ENCODE results near the gene CMKLR1.

CMKLR1 gene, protein sequence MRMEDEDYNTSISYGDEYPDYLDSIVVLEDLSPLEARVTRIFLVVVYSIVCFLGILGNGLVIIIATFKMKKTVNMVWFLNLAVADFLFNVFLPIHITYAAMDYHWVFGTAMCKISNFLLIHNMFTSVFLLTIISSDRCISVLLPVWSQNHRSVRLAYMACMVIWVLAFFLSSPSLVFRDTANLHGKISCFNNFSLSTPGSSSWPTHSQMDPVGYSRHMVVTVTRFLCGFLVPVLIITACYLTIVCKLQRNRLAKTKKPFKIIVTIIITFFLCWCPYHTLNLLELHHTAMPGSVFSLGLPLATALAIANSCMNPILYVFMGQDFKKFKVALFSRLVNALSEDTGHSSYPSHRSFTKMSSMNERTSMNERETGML

DNA sequence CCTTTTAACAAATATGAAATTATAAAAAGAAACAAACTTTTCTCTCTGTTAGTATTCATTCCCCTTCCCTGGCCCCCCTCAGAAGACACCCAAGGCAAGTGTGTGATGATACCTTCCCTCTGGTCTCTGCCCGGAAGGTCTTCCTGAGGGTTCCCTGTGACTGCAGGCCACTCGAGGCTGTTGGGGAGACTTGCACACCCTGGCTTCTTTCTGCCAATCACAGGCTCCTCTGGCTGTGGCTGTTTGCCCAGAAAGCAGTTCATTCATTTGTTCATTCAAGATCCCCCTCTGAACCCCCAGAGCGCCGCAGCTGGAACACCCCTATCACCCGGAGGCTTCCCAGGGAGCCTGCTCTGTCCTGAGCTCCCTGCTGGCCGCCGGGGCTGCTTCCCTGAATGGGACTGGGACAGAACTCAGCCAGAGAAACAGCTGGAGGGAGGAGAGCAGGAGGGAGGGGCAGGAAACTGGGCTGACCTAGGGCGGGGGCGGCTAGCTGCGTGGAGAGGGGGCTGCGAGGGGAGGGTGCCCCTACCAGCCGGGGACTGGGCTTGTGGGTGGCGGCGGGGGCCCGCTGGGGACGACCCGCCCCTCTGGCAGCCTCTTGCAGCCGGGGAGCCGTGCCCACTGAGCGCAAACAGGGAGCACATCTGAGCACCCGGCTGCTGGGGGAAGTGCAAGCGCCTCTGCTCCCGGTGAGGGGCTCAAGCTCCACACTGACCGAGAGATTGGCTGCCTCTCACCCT lies at the start of gene CMKLR1:
Gene CMKLR1 (minus strand): TSS at position 397 of the 743 bp plus-strand sequence. CDS start 45,720 bp downstream, outside the sequence.
- no peak for DNase-seq

DNA sequence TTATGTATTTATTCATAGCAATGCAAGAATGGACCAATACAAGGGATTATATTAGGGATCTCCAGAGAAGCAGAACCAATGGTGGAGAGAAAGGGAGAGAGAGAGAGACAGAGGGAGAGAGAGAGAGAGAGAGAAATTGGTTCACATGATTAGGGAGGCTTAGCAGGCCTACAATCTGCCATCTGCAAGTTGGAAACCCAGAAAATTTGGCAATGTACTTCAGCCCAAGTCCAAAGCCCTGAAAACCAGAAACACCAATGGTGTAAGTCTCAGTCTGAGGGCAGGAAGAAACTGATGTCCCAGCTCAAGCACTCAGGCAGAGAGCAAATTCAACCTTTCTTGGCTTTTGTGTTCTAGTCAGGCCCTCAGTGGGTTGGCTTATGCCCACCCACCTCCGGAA lies 48.7 kb upstream of the CMKLR1 start:
- DNase-seq: no peak

- DNase-seq: no peak
Observed at GRCh38 chr12:108386709-108387360, 47.7 kb upstream of the CMKLR1 start.

GRCh38 chr12:108382437-108382801 lies 43.3 kb upstream of the CMKLR1 start:
- no peak for DNase-seq

- DNase-seq: no peak
Observed at GRCh38 chr12:108381787-108382436, 42.8 kb upstream of the CMKLR1 start.

DNA sequence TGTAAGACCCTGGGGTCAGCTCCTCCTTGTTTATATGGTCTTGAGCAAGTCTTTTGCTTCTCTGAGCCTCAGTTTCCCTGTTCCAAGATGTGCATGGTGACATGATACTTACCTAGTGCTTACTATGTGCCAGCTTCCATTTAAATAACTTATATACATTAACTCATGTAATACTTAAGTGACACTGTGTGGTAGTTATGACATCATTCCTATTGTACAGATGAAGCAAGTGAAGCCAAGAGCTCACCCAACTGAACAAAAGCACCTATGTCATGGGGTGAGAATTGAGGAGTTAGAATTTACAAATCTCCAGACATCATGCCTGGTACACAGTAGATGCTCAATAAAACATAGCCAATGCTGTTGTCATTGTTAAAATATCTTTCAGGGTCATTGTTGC lies 41.3 kb upstream of the CMKLR1 start:
- DNase-seq: no peak

DNA sequence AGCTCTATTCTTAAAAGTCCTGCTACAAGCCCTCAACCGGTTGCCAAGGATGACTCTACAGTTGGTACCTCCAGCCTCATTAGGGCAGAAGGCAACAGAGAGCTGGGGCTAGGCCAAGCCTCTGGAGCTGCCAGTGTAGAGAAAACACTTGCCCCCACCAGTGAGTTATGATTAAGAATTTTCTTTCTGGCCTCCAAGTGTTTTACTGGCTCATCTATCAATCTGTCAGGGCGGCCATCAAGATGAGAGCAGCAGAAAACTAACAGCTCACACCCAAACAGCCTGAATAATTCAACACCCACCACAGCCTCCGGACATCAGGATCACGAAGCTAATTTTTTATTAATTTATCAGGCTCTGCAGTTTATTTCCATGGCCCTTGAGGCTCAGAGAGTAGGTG lies 40.7 kb upstream of the CMKLR1 start:
- DNase-seq: peak; percentile 27

DNA sequence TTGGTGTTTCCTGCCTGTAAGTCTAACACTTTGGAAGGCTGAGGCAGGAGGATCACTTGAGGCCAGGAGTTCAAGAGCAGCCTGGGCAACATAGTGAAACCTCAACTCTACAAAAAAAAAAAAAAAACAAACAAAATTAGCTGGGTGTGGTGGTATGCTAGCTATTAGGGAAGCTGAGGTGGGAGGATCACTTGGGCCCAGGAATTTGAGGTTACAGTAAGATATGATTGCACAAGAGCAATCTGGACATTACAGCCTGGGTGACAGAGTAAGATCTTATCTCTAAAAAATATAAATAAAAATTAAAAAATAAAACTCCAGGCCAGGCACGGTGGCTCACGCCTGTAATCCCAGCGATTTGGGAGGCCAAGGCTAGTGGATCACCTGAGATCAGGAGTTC lies 39.8 kb upstream of the CMKLR1 start:
- DNase-seq: no peak

DNA sequence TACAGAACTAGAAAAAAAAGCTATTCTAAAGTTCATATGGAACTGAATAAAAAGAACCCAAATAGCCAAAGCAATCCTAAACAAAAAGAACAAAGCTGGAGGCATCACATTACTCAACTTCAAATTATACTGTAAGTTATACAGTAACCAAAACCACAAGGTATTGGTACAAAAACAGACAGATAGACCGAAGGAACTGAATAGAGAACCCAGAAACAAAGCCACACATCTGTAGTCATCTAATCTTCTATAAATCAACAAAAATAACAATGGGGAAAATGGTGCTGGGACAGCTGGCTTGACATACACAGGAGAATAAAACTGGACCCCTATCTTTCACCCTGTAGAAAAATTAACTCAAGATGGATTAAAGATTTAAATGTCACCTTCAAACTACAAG lies 38.1 kb upstream of the CMKLR1 start:
- DNase-seq: no peak

DNA sequence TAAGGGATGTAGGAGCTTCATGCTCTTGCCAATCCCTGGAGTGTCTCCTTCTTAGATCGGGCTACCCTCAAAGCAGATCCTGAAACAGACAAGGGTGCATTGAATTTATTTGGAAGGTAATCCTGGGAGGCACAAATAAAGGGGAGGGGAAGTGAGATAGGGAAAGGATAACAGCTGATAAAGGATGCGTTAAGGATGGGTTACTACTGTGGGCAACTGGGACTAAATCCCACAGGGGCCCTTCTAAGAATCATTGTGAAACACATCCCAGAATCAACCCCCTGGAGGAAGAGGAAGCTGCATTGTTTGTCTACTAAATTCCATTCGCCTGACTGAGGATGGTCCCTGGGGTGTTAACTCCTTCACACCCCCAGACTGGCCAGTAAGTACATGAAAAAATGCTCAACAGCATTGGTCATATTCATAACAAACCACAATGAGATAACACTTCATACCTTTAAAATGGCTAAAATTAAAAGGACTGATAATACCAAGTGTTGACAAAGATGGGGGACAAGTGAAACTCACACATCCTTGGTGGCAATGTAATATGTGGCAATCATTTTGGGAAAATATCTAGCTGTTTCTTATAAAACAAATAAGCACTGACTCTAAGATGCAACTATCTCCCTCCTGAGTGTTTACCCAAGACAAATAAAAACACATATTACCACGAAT lies 37.0 kb upstream of the CMKLR1 start:
- no peak for DNase-seq

- DNase-seq: peak; percentile 79
Observed at GRCh38 chr12:108374596-108375320, 35.6 kb upstream of the CMKLR1 start.

GRCh38 chr12:108373111-108373510 lies 34.0 kb upstream of the CMKLR1 start:
- DNase-seq: no peak

GRCh38 chr12:108371801-108372344 lies 32.8 kb upstream of the CMKLR1 start:
- DNase-seq: peak; percentile 32

DNA sequence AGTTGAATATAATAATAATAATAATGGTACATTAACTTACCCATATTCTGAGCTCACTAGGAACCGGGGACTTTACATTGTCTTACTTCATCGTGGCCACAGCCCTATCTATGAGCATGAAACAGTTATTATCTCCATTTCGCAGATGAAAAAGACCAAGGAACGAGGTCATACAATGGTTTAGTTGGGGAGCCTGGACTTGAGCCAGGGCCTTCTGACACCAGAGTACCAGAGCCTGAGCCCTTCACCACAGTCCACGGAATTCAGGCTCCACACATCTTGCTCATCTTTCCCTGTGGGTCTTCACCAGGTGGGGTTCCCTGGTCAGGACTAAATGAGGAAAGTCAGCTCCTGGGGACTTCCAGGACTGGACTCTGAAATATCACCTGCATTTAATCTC lies 31.3 kb upstream of the CMKLR1 start:
- no peak for DNase-seq

DNA sequence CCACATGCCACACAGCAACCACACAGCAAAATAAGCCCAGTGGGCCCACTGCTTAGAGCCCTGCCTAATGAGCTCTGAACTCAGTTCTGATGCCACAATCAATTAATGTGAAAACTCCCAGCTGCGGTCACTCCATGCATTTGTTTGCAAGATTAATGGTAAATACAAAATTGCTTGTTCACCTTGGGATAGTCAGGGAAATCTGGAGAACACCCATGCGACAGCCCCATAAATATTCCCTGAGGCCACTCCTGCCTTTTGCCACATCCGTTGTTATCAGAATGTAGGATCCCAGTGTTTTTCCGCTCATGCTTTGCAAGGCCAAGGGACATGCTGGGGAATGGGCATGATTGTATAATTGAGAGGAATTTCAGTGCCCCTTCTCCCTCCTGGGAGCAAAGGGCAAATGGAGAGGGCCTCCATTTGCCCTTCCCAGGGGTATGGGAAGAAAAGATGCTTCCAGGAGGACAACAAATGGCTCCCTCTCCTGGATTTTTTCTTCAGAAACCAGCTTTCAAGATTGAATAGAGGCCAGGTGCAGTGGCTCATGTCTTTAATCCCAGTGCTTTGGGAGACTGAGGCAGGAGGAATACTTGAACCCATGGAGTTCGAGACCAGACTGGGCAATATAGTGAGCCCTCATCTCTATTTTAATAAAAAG lies 30.8 kb upstream of the CMKLR1 start:
- DNase-seq: no peak

DNA sequence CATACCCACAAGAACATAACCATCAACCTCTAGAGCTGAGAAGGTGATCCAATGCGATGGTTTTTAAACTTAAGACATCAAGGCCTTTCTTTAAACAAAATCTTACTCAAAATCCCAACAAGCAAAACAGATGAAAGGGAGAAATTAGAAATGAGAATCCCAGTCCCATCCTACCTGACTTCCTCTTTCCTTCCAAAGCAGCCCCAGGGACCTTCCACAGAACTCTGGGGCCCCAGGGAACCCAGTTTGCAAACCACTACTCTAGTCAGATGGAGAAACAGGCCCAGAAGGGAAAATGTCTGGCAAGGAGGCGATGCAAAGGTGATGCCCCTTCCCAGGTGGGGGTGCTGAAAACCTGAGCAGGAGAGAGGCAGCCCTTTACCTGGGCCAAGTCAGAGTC lies 29.0 kb upstream of the CMKLR1 start:
- no peak for DNase-seq

DNA sequence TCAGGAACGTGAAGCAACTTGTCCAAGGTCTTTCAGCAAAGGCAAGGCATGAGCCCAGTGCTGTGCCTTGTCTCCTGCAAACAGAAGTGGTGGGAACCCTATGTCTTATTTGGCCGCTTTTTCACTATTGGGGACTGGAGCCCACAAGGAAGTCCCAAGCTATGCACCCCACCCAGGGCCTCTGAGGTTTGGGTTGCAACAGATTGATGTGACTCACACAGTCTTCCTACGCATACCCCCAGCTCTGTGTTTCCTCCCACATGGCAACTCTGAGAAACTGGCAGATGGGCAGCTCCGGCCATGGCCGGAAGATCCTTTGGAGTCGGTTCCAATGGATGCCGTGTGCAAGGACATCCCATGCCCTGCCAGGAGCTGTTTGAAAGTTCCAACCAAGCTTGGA lies 28.3 kb upstream of the CMKLR1 start:
- no peak for DNase-seq

DNA sequence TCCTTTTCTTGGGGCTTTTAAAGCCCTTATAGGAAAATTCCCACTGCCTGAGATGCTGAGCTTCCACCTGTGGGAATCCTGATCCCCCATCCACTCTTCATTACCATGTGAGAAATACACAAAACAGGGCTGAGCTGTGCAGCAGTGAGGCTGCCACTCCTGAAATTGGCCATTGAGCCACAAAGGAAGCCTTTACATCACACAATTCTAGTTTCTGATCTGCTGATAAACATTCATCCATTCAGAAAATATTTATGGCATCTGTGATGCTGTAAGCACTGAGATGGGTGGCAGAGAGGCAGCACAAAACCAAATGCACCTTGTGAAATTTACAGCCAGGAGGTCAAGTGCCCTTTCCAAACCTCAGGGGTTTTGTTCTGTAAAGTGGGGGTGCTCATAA lies 26.2 kb upstream of the CMKLR1 start:
- no peak for DNase-seq

- DNase-seq: no peak
Observed at GRCh38 chr12:108364879-108365278, 25.8 kb upstream of the CMKLR1 start.

DNA sequence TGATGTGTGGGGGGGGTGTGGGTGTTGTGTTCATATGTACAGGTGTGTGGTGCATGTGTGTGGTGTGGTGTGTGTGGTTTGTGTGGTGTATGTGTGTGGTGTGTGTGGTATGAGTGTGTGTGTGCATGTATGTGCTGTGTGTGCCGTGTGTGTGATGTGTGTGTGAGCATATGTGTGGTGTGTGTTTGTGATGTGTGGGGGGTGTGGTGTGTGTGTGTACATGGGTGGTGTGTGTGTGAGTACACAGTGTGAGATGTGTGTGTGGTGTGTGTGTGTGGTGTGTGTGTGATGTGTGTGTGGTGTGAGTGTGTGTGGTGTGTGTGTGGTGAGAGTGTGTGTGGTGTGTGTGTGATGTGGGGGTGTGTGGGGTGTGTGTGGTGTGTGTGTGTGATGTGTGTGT lies 24.5 kb upstream of the CMKLR1 start:
- no peak for DNase-seq

DNA sequence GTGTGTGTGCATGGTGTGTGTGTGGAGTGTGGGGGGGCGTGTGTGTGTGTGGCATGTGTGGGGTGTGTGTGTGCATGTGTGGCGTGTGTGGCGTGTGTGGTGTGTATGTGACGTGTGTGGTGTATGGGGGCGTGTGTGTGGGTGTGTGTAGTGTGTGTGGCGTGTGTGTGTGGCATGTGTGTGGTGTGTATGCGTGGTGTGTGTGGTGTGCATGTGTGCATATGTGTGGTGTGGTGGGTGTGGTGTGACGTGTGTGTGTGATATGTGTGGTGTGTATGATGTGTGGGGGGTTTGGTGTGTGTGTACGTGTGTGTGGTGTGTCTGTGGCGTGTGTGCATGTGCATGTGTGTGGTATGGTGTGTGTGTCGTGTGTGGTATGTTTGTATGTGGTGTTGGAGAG lies 24.1 kb upstream of the CMKLR1 start:
- no peak for DNase-seq
